ENCODE results near the gene HOOK2. TPM values are rescaled to one million over a fixed set of nuclear protein-coding genes. Genes with fewer than 3 reads are reported as not detected.

Gene HOOK2
- total RNA-seq, 2 experiments from 2014 or later: 17.3 to 18.4 TPM

GRCh38 chr19:12784871-12785430, 9.6 kb upstream of the HOOK2 start:
- intact Hi-C loops (cut with micrococcal nuclease): no loop called here

GRCh38 chr19:12784394-12784870, 9.1 kb upstream of the HOOK2 start:
- H3K4me3 Mint-ChIP-seq: no peak overlapping the region
- no peak overlapping the region for H3K27ac Mint-ChIP-seq
- ATAC-seq (peak; percentile 1), DNase-seq (no peak)
- no peaks in the 10 kb centered on the region for H3K27me3 Mint-ChIP-seq
- ChIA-PET CTCF (interaction anchor here (9.2 kb wide), 1 partner anchor 12 kb away, joined by 326 read pairs; the partner anchor contains the start of genes JUNB, PRDX2 and THSD8), POLR2A (interaction anchor here (2.4 kb wide), 1 partner anchor 15 kb away, joined by 10 read pairs; no protein-coding TSS in a partner anchor)
- no peak for TF ChIP-seq CTCF (IDR thresholded peaks at IDR 0.05)
- H3K9me3 Mint-ChIP-seq: no peaks in the 10 kb centered on the region
- H3K36me3 Mint-ChIP-seq (ENCODE audit: low read depth): no peaks in the 10 kb centered on the region
- H3K4me1 Mint-ChIP-seq (ENCODE audit: low read depth): peaks cover 34% of the 10 kb centered on the region
- intact Hi-C loops (cut with micrococcal nuclease): no loop called here

More at GRCh38 chr19:12784871-12785430, 9.6 kb upstream of the HOOK2 start:
- ATAC-seq (no peak), DNase-seq (peak; percentile 63)
- ChIA-PET CTCF (interaction anchor here (1.2 to 3.8 kb wide), 2 partner anchors 11 to 24 kb away, joined by 4 to 20 read pairs; no protein-coding TSS in a partner anchor), POLR2A (interaction anchor here (1.4 kb wide), 1 partner anchor 11 kb away, joined by 7 read pairs; no protein-coding TSS in a partner anchor)
- Mint-ChIP-seq H3K4me3 (no peak overlapping the region), H3K4me1 (ENCODE audit: low read depth) (peaks cover 29% of the 10 kb centered on the region), H3K36me3 (ENCODE audit: low read depth) (no peaks in the 10 kb centered on the region), H3K27ac (no peak overlapping the region), H3K9me3 (no peaks in the 10 kb centered on the region), H3K27me3 (no peaks in the 10 kb centered on the region)
- no peak for TF ChIP-seq CTCF (IDR thresholded peaks at IDR 0.05)

GRCh38 chr19:12783849-12784393, 8.6 kb upstream of the HOOK2 start:
- peaks cover 34% of the 10 kb centered on the region for H3K4me1 Mint-ChIP-seq (ENCODE audit: low read depth)
- no peak for ATAC-seq

GRCh38 chr19:12783291-12783848, 8.0 kb upstream of the HOOK2 start:
- intact Hi-C loops (cut with micrococcal nuclease): no loop called here
- peak; percentile 94 for DNase-seq
- H3K27me3 Mint-ChIP-seq: no peaks in the 10 kb centered on the region
- no peaks in the 10 kb centered on the region for H3K9me3 Mint-ChIP-seq
- CTCF ChIA-PET: interaction anchor here (0.7 to 9.2 kb wide), 4 partner anchors 13 to 63 kb away, joined by 3 to 326 read pairs (median 3); partner anchors contain the start of genes JUNB, PRDX2 and THSD8
- ATAC-seq: peak; percentile 36
- TF ChIP-seq CTCF (IDR thresholded peaks at IDR 0.05): peak; percentile 28
- no peak overlapping the region for H3K27ac Mint-ChIP-seq
- peak overlapping the region; percentile 75 for H3K4me3 Mint-ChIP-seq
- peaks cover 35% of the 10 kb centered on the region for H3K4me1 Mint-ChIP-seq (ENCODE audit: low read depth)
- no peaks in the 10 kb centered on the region for H3K36me3 Mint-ChIP-seq (ENCODE audit: low read depth)
- POLR2A ChIA-PET: interaction anchor here (0.6 to 3.9 kb wide), 10 partner anchors 7 to 1045 kb away, joined by 3 to 97 read pairs (median 6); partner anchors contain the start of genes CALR, GET3, JUNB and PRDX2

More at GRCh38 chr19:12783849-12784393, 8.6 kb upstream of the HOOK2 start:
- no peak overlapping the region for H3K27ac Mint-ChIP-seq
- ChIA-PET CTCF (interaction anchor here (9.2 kb wide), 1 partner anchor 12 kb away, joined by 326 read pairs; the partner anchor contains the start of genes JUNB, PRDX2 and THSD8), POLR2A (interaction anchor here (1.5 to 3.9 kb wide), 4 partner anchors 9 to 47 kb away, joined by 4 to 97 read pairs (median 14); partner anchors contain the start of genes GET3 and JUNB)
- H3K4me3 Mint-ChIP-seq: peak overlapping the region; percentile 75
- H3K36me3 Mint-ChIP-seq (ENCODE audit: low read depth): no peaks in the 10 kb centered on the region
- no peaks in the 10 kb centered on the region for H3K9me3 Mint-ChIP-seq
- intact Hi-C loops (cut with micrococcal nuclease): no loop called here
- TF ChIP-seq CTCF (IDR thresholded peaks at IDR 0.05): no peak
- H3K27me3 Mint-ChIP-seq: no peaks in the 10 kb centered on the region
- DNase-seq: peak; percentile 49
